ENCODE measurements around the gene HMOX1. TPM values are rescaled to one million over a fixed set of nuclear protein-coding genes. Genes with fewer than 3 reads are reported as not detected.

Gene HMOX1
- total and polyA plus RNA-seq, 5 donors from 2014 or later: 0.93 to 2.9 (median 1.7) TPM; not detected in 1

DNA sequence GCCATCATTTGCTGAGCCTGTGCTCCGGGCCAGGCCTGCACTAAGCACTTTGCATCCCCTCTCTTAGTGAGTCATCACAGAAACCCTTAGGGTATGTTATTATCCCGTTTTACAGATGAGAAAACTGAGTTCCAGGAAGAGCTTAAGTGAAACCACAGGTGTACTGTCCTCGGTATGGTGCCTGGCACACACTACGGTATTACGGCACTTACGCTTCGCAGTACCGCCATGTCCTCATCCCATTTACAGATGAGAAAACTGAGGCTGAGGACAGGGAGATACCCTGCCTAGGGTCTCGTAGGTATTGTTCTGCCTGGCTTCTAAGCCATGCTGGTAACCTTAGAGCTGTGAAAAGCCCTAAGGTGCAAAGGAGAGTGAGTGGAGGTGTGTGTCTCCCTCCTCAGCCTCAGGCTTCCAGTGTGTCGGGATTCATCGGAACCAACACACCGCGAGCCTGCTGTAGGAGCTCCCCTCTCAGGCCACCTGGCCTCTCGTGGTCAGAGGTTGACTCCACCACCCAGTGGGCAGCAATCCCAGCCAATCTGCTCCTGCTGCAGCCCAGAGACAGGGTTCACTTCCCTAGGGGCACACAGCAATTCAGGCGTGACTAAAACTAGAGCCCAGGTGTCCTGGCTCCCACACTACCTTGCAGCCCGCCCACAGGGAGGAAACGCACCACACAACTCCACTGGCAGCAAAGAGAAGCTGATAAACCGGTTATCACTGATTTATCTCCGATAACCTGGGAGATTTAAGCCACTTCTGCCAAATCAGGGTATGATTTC is 39.6 kb upstream of the HMOX1 start:
- Mint-ChIP-seq H3K4me1 (peaks cover 0 to 10% (median 2%) of the 10 kb centered on the region in 4 donors), H3K9me3 (no peaks in the 10 kb centered on the region), H3K27me3 (no peaks in the 10 kb centered on the region), H3K36me3 (peaks cover 20% of the 10 kb centered on the region), H3K4me3 (no peak overlapping the region), H3K27ac (peak overlapping the region in 1 of 3 donors; percentile 48)
- H3K27me3 ChIP-seq (ENCODE audit: control insufficient read depth, insufficient read depth, low read length): no peaks in the 10 kb centered on the region
- peaks cover 54% of the 10 kb centered on the region for H3K36me3 ChIP-seq (ENCODE audit: control insufficient read depth, insufficient read depth, low read length)
- ATAC-seq (ENCODE audit: low read depth in 2 of 2) (no peak), DNase-seq (no peak)
- H3K9me3 ChIP-seq (ENCODE audit: control insufficient read depth in 2 of 2, low read length in 2 of 2): no peaks in the 10 kb centered on the region
- H3K4me3 ChIP-seq (ENCODE audit: low read depth, low read length): no peak overlapping the region
- H3K4me1 ChIP-seq (ENCODE audit: control insufficient read depth, insufficient read depth, low read length, poor library complexity, severe bottlenecking): peaks cover 4% of the 10 kb centered on the region
- H3K27ac ChIP-seq (ENCODE audit: insufficient read depth, low read length, poor library complexity, severe bottlenecking): no peak overlapping the region

DNA sequence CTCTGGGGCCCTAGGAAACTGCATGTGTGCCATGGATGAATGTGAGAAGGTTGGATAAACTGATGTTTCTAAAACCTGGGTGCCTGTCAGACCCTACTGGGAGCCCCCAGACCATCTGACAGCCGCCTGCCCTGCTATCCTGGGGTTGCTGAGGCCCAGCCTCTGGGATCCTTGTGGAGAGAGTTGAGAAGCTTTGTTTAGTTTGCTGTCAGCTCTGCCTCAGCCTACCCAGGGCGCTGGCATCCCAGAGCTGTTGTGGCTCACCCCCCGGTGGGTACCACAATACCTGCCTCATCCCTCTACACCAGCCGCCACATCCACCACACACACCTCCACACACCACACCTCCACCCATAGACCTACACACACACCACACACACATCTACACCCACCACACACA is 38.5 kb upstream of the HMOX1 start:
- no peaks in the 10 kb centered on the region for H3K4me1 ChIP-seq (ENCODE audit: control insufficient read depth, insufficient read depth, low read length, poor library complexity, severe bottlenecking)
- DNase-seq (no peak), ATAC-seq (ENCODE audit: low read depth in 2 of 2) (no peak)
- no peak overlapping the region for H3K4me3 Mint-ChIP-seq
- peaks cover 17% of the 10 kb centered on the region for H3K36me3 Mint-ChIP-seq
- no peak overlapping the region for H3K27ac ChIP-seq (ENCODE audit: insufficient read depth, low read length, poor library complexity, severe bottlenecking)
- no peaks in the 10 kb centered on the region for H3K27me3 Mint-ChIP-seq
- H3K36me3 ChIP-seq (ENCODE audit: control insufficient read depth, insufficient read depth, low read length): peaks cover 47% of the 10 kb centered on the region
- H3K9me3 ChIP-seq (ENCODE audit: control insufficient read depth in 2 of 2, low read length in 2 of 2): no peaks in the 10 kb centered on the region
- H3K4me3 ChIP-seq (ENCODE audit: low read depth, low read length): no peak overlapping the region
- no peaks in the 10 kb centered on the region for H3K9me3 Mint-ChIP-seq
- no peak overlapping the region for H3K27ac Mint-ChIP-seq
- peaks cover 0 to 10% (median under 1%) of the 10 kb centered on the region in 4 donors for H3K4me1 Mint-ChIP-seq
- no peaks in the 10 kb centered on the region for H3K27me3 ChIP-seq (ENCODE audit: control insufficient read depth, insufficient read depth, low read length)

DNA sequence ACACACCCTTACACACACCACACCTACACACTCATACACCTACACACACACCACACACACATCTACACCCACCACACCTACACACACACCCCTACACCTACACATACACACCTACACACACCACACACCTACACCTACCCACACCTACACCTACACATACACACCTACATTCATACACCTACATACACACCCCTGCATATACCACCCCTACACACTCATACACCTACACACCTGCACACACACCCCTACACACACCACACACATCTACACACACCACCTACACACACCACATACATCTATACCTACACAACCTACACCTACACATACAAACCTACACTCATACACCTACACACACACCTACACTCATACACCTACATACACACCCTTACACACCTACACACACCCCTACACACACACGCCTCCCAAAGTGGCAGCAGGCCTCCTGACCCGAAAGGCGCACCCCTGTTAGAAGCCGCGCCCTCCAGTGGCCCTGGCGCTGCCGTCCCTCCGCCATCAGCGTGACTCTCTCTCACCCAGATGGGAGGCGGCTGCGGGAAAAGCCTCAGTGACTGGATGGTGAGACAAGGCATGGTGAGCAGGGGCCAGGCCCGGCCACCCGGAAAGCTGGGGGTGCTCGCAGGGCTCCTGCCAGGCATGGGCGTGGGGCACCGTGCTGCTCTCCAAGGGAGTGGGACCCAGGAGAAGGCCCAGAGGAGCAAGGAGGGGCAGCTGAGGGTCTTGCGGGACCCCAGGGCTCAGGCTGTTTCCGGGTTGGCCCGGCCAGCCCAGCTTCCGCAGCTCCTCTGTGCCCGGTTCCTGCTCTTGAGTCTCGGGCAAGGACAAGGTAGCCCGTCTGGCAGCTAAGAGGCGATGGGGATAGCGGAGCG is 37.0 kb upstream of the HMOX1 start:
- ATAC-seq (ENCODE audit: low read depth in 2 of 2) (no peak), DNase-seq (no peak)
- peaks cover 0 to 4% (median under 1%) of the 10 kb centered on the region in 4 donors for H3K4me1 Mint-ChIP-seq
- Histone ChIP-seq H3K9me3 (ENCODE audit: control insufficient read depth in 2 of 2, low read length in 2 of 2) (no peaks in the 10 kb centered on the region), H3K27me3 (ENCODE audit: control insufficient read depth, insufficient read depth, low read length) (no peaks in the 10 kb centered on the region), H3K27ac (ENCODE audit: insufficient read depth, low read length, poor library complexity, severe bottlenecking) (no peak overlapping the region), H3K36me3 (ENCODE audit: control insufficient read depth, insufficient read depth, low read length) (peaks cover 34% of the 10 kb centered on the region), H3K4me1 (ENCODE audit: control insufficient read depth, insufficient read depth, low read length, poor library complexity, severe bottlenecking) (no peaks in the 10 kb centered on the region), H3K4me3 (ENCODE audit: low read depth, low read length) (no peak overlapping the region)
- no peak overlapping the region for H3K27ac Mint-ChIP-seq
- no peaks in the 10 kb centered on the region for H3K27me3 Mint-ChIP-seq
- peaks cover 10% of the 10 kb centered on the region for H3K36me3 Mint-ChIP-seq
- H3K9me3 Mint-ChIP-seq: no peaks in the 10 kb centered on the region
- no peak overlapping the region for H3K4me3 Mint-ChIP-seq

DNA sequence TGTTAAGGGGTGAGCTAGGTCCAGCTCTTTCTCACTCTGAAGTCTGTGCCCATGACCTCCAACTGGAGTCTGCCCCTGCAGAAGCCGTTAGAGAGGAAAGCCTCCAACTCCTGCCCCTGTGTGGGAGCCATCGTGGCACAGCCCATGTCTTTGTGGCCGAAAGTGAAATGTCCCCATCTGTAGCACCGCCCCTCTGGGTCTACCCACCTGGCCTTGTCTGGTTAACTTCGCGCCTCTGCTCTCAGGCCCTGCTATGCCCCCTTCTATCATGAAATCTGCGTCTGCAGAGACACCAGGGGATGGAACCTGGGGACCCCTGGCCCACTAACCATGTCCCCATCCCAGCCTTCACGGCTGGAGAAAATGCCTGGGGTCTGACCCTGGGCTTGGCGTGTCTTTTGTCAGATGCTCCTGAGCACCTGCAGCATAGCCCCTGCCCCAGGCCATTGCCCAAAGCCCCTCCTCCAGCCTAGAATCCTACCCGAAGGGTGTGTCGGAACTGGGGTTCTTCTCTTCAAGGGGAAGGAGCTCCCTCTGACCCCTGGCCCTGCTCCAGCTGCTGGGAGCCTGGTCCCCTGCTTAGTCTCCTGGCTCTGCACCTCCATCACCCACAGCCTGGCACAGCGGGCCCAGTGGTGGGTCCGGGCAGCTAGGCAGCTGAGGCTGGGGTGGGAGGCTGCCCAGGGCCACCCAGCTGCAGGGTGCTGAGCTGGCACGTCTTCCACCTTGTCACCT is 35.8 kb upstream of the HMOX1 start:
- peaks cover 6% of the 10 kb centered on the region for H3K36me3 Mint-ChIP-seq
- H3K4me1 ChIP-seq (ENCODE audit: control insufficient read depth, insufficient read depth, low read length, poor library complexity, severe bottlenecking): no peaks in the 10 kb centered on the region
- no peak for DNase-seq
- no peaks in the 10 kb centered on the region for H3K9me3 ChIP-seq (ENCODE audit: control insufficient read depth in 2 of 2, low read length in 2 of 2)
- H3K4me3 ChIP-seq (ENCODE audit: low read depth, low read length): no peak overlapping the region
- H3K27me3 Mint-ChIP-seq: no peaks in the 10 kb centered on the region
- H3K4me1 Mint-ChIP-seq: peaks cover 1 to 4% (median 3%) of the 10 kb centered on the region in 4 donors
- no peaks in the 10 kb centered on the region for H3K27me3 ChIP-seq (ENCODE audit: control insufficient read depth, insufficient read depth, low read length)
- no peak overlapping the region for H3K4me3 Mint-ChIP-seq
- H3K36me3 ChIP-seq (ENCODE audit: control insufficient read depth, insufficient read depth, low read length): peaks cover 30% of the 10 kb centered on the region
- H3K9me3 Mint-ChIP-seq: no peaks in the 10 kb centered on the region
- H3K27ac ChIP-seq (ENCODE audit: insufficient read depth, low read length, poor library complexity, severe bottlenecking): no peak overlapping the region
- peak overlapping the region in 2 of 3 donors; percentile 38 to 46 for H3K27ac Mint-ChIP-seq
- no peak for ATAC-seq (ENCODE audit: low read depth in 2 of 2)

DNA sequence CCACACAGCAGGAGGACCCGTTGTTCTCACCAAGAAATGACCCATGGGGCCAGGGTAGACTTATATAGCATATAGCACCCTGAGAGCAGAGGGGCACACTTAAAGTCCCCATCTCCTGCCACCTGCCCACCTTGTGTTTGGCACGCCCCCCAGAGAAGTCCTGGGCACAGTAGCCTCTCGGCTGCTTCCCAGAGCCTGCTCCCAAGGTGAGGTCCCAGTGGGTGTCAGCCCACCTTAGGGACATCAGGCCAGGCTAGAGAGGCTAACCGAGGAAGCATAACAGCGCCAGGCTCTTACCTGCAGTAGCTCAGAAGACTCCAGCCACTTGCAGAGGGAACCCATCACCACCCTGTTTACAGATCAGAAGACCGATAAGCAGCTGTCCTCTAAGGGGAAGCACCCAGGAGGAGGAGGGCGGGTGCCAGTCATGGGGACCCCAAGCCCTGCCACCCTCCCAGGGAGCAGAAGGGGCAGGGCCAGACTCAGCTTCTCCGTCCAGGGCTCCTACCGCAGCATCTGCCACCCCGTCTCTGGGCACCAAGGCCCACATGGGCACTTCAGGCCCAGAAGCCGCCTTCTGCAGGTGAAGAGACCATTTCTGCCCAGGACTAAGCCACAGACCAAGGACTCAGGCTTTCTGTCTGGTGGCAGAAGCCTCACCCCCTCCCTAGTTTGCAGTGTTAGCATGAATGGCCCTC is 34.9 kb upstream of the HMOX1 start:
- no peak overlapping the region for H3K4me3 ChIP-seq (ENCODE audit: low read depth, low read length)
- H3K9me3 ChIP-seq (ENCODE audit: control insufficient read depth in 2 of 2, low read length in 2 of 2): no peaks in the 10 kb centered on the region
- Mint-ChIP-seq H3K4me1 (peaks cover 8 to 11% (median 9%) of the 10 kb centered on the region in 4 donors), H3K4me3 (no peak overlapping the region), H3K27ac (peak overlapping the region in 2 of 3 donors; percentile 38 to 46), H3K9me3 (no peaks in the 10 kb centered on the region), H3K36me3 (peaks cover 1% of the 10 kb centered on the region), H3K27me3 (no peaks in the 10 kb centered on the region)
- DNase-seq (no peak), ATAC-seq (ENCODE audit: low read depth in 2 of 2) (no peak)
- H3K27me3 ChIP-seq (ENCODE audit: control insufficient read depth, insufficient read depth, low read length): no peaks in the 10 kb centered on the region
- peaks cover 2% of the 10 kb centered on the region for H3K4me1 ChIP-seq (ENCODE audit: control insufficient read depth, insufficient read depth, low read length, poor library complexity, severe bottlenecking)
- no peak overlapping the region for H3K27ac ChIP-seq (ENCODE audit: insufficient read depth, low read length, poor library complexity, severe bottlenecking)
- peaks cover 22% of the 10 kb centered on the region for H3K36me3 ChIP-seq (ENCODE audit: control insufficient read depth, insufficient read depth, low read length)

DNA sequence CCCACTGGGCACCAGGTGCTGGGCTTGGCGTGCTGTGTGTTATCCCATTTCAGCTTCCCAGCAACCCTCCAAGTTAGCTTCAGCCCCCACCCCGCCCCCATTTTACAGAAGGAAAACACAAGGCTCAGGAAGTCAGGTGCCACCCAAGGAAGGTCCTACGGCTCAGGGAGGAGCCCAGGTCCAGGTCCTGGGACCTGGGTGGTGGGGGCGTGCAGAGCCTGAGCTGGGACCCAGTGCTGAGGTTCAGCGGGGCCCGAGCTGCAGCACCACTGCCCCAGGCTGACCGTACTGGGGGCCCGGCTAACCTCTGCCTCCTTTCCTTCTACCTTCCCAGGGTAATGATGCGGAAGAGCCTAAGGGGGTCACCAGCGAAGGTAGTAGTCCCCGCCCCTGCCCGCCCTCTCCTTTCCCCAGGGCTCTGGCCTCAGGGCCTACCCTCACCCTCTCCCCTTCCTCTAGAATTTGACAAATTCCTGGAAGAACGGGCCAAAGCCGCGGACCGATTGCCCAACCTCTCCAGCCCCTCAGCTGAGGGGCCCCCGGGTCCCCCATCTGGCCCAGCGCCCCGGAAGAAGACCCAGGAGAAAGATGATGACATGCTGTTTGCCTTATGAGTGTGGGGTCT is 34.2 kb upstream of the HMOX1 start:
- Histone ChIP-seq H3K27ac (ENCODE audit: insufficient read depth, low read length, poor library complexity, severe bottlenecking) (no peak overlapping the region), H3K9me3 (ENCODE audit: control insufficient read depth in 2 of 2, low read length in 2 of 2) (no peaks in the 10 kb centered on the region), H3K4me1 (ENCODE audit: control insufficient read depth, insufficient read depth, low read length, poor library complexity, severe bottlenecking) (peaks cover 10% of the 10 kb centered on the region), H3K4me3 (ENCODE audit: low read depth, low read length) (no peak overlapping the region), H3K27me3 (ENCODE audit: control insufficient read depth, insufficient read depth, low read length) (no peaks in the 10 kb centered on the region), H3K36me3 (ENCODE audit: control insufficient read depth, insufficient read depth, low read length) (peaks cover 15% of the 10 kb centered on the region)
- DNase-seq (no peak), ATAC-seq (ENCODE audit: low read depth in 2 of 2) (no peak)
- H3K4me3 Mint-ChIP-seq: no peak overlapping the region
- no peaks in the 10 kb centered on the region for H3K9me3 Mint-ChIP-seq
- H3K4me1 Mint-ChIP-seq: peaks cover 8 to 17% (median 14%) of the 10 kb centered on the region in 4 donors
- no peaks in the 10 kb centered on the region for H3K27me3 Mint-ChIP-seq
- no peak overlapping the region for H3K27ac Mint-ChIP-seq
- no peaks in the 10 kb centered on the region for H3K36me3 Mint-ChIP-seq

DNA sequence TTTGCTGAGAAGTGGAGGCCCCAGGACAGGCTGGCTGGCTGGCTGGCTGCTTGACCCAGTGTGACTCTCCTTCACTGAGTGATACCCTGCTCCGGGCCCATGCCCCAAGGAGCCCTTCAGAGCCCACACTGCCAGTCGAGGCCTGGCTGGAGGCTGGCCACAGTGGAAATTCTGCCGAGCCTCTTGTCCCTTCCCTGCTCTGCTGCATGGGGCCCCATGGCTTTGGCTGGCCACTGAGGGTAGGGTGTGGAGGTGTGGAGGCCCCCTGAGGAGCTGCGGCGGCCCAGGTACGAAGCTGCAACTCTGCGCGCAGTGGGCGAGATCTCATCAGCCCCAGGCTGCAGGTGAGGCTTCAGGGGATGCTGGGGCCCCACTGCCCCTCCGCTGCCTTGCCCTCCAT is 33.4 kb upstream of the HMOX1 start:
- H3K9me3 Mint-ChIP-seq: no peaks in the 10 kb centered on the region
- peaks cover 13% of the 10 kb centered on the region for H3K36me3 ChIP-seq (ENCODE audit: control insufficient read depth, insufficient read depth, low read length)

More for the DNA sequence above, 33.4 kb upstream of the HMOX1 start:
- DNase-seq (no peak), ATAC-seq (ENCODE audit: low read depth in 2 of 2) (no peak)
- H3K4me3 Mint-ChIP-seq: peak overlapping the region in 1 of 4 donors; percentile 68
- Histone ChIP-seq H3K27me3 (ENCODE audit: control insufficient read depth, insufficient read depth, low read length) (no peaks in the 10 kb centered on the region), H3K4me1 (ENCODE audit: control insufficient read depth, insufficient read depth, low read length, poor library complexity, severe bottlenecking) (peaks cover 16% of the 10 kb centered on the region), H3K27ac (ENCODE audit: insufficient read depth, low read length, poor library complexity, severe bottlenecking) (no peak overlapping the region), H3K9me3 (ENCODE audit: control insufficient read depth in 2 of 2, low read length in 2 of 2) (no peaks in the 10 kb centered on the region), H3K4me3 (ENCODE audit: low read depth, low read length) (no peak overlapping the region)
- H3K27ac Mint-ChIP-seq: no peak overlapping the region
- no peaks in the 10 kb centered on the region for H3K27me3 Mint-ChIP-seq
- H3K4me1 Mint-ChIP-seq: peaks cover 8 to 25% (median 18%) of the 10 kb centered on the region in 4 donors
- H3K36me3 Mint-ChIP-seq: no peaks in the 10 kb centered on the region
